CD4-positive, alpha-beta T cell treated with Interleukin-15 for 1 hour (primary cell): ENCODE measurements around the gene ERC2.
"Not testable (repeated sequence)": the region's sequence is repeated elsewhere in the genome, so short reads cannot be mapped to it uniquely, and the experiment has no call there.

Experiments
- DNase-seq: peaks from one replicate; pipeline ENCODE4 v3.0.0-alpha.2; 2020

The ERC2 gene

GRCh38 chr3:55531321-55531720, 936.9 kb downstream of the ERC2 start:
- no peak for DNase-seq

GRCh38 chr3:55527361-55527760, 940.9 kb downstream of the ERC2 start:
- no peak for DNase-seq

- no peak for DNase-seq
These were observed 941.8 kb downstream of the ERC2 start for GRCh38 chr3:55526332-55527030.

- DNase-seq, result no peak
These were observed 942.8 kb downstream of the ERC2 start for GRCh38 chr3:55525436-55525835.

GRCh38 chr3:55524565-55525244, 943.6 kb downstream of the ERC2 start:
- DNase-seq, result no peak

- no peak for DNase-seq
These were observed 944.8 kb downstream of the ERC2 start for GRCh38 chr3:55523471-55523870.

GRCh38 chr3:55521738-55522421, 946.4 kb downstream of the ERC2 start:
- no peak for DNase-seq

- DNase-seq, result no peak
These were observed 947.1 kb downstream of the ERC2 start for GRCh38 chr3:55521064-55521737.

GRCh38 chr3:55519019-55519418, 949.2 kb downstream of the ERC2 start:
- DNase-seq, result no peak

- no peak for DNase-seq
These were observed 949.8 kb downstream of the ERC2 start for GRCh38 chr3:55518451-55518850.

GRCh38 chr3:55516392-55517030, 951.8 kb downstream of the ERC2 start:
- DNase-seq, result no peak

- no peak for DNase-seq
These were observed 952.6 kb downstream of the ERC2 start for GRCh38 chr3:55515550-55516246.

- DNase-seq, result no peak
These were observed 953.3 kb downstream of the ERC2 start for GRCh38 chr3:55514962-55515361.

- no peak for DNase-seq
These were observed 955.5 kb downstream of the ERC2 start for GRCh38 chr3:55512571-55513343.

- no peak for DNase-seq
These were observed 956.2 kb downstream of the ERC2 start for GRCh38 chr3:55511895-55512570.

GRCh38 chr3:55508335-55508734, 959.9 kb downstream of the ERC2 start:
- DNase-seq, result no peak

GRCh38 chr3:55507808-55508207, 960.5 kb downstream of the ERC2 start:
- DNase-seq, result no peak

- no peak for DNase-seq
These were observed 962.5 kb downstream of the ERC2 start for GRCh38 chr3:55505776-55506175.

GRCh38 chr3:55505102-55505501, 963.2 kb downstream of the ERC2 start:
- not testable (repeated sequence) for DNase-seq

GRCh38 chr3:55501905-55502304, 966.4 kb downstream of the ERC2 start:
- DNase-seq, result no peak
